SK-N-SH (cell line): Measurements from ENCODE around the gene PKNOX2. TPM values are rescaled to one million over a fixed set of nuclear protein-coding genes. Genes with fewer than 3 reads are reported as not detected.

Experiments used
- CTCF ChIA-PET: fragments of 300-600, 350-600 bp; formaldehyde crosslinking; extraction: SDS; loops from one replicate; lab custom pipeline; 2021; lab: Yijun Ruan, JAX
- POLR2A ChIA-PET: fragments of 350-600 bp; sonication (Branson Sonifier 250); formaldehyde crosslinking; extraction: SDS; loops from one replicate; lab custom pipeline; 2020; ENCODE audit warnings: antibody characterized with exemption, inconsistent platforms; lab: Yijun Ruan, JAX
- DNase-seq: peaks from one replicate; pipeline ENCODE4 v3.0.0; 2012
- H2AFZ ChIP-seq: fragments of 200-600 bp; sonication (generic); 2 replicates; pipeline ENCODE4 v1.8.1; 2016; ENCODE audit warnings: antibody characterized with exemption, mild to moderate bottlenecking, low read depth
- H3F3A ChIP-seq: fragments of 200-600 bp; sonication (generic); replicated peaks from 2 replicates; pipeline ENCODE3; 2016; ENCODE audit warnings: antibody characterized with exemption, mild to moderate bottlenecking; ENCODE audit not compliant: insufficient read depth
- H3K27ac ChIP-seq, 2 experiments: fragments of 200-500 bp in 1 of 2; fragments of 200-600 bp in 1 of 2; sonication (Bioruptor generic) in 1 of 2; sonication (generic), shearing (Covaris generic) in 1 of 2; 2 replicates each; pipeline versions ENCODE4 v1.5.1 to v1.6.1; 2014 to 2016; ENCODE audit warnings: low read depth in 2 of 2, inconsistent platforms in 1 of 2, low read length in 1 of 2, mild to moderate bottlenecking in 1 of 2, mixed read lengths in 1 of 2
- H3K27me3 ChIP-seq: fragments of 200-600 bp; sonication (generic), shearing (Covaris generic); 2 replicates; pipeline ENCODE4 v1.6.1; 2016; ENCODE audit warnings: mixed run types; ENCODE audit not compliant: insufficient read depth
- H3K36me3 ChIP-seq, 2 experiments: fragments of 200-500 bp in 1 of 2; fragments of 200-600 bp in 1 of 2; sonication (Bioruptor generic) in 1 of 2; sonication (generic) in 1 of 2; replicated peaks in 1 of 2; 2 replicates each; pipeline versions ENCODE3 to v1.5.1; 2014 to 2016; ENCODE audit warnings: low read length in 1 of 2, mild to moderate bottlenecking in 1 of 2; ENCODE audit not compliant: insufficient read depth in 2 of 2, control insufficient read depth in 1 of 2
- H3K4me1 ChIP-seq, 2 experiments: fragments of 200-500 bp in 1 of 2; fragments of 200-600 bp in 1 of 2; sonication (Bioruptor generic) in 1 of 2; sonication (generic), shearing (Covaris generic) in 1 of 2; 2 replicates each; pipeline versions ENCODE4 v1.5.1 to v1.6.1; 2014 to 2016; ENCODE audit warnings: low read depth in 1 of 2, low read length in 1 of 2, mixed run types in 1 of 2; ENCODE audit not compliant: insufficient read depth in 2 of 2, control insufficient read depth in 1 of 2
- H3K4me2 ChIP-seq: fragments of 200-600 bp; sonication (generic), shearing (Covaris generic); 2 replicates; pipeline ENCODE4 v1.6.1; 2017; ENCODE audit warnings: mixed run types
- H3K4me3 ChIP-seq, 2 experiments: fragments of 200-500 bp in 1 of 2; fragments of 200-600 bp in 1 of 2; sonication (Bioruptor generic) in 1 of 2; sonication (generic), shearing (Covaris generic) in 1 of 2; 2 replicates each; pipeline versions ENCODE4 v1.5.1 to v1.8.1; 2014 to 2016; ENCODE audit warnings: low read depth in 2 of 2, inconsistent platforms in 1 of 2, low read length in 1 of 2, mild to moderate bottlenecking in 1 of 2, mixed read lengths in 1 of 2, moderate library complexity in 1 of 2
- H3K79me2 ChIP-seq: fragments of 200-600 bp; sonication (generic); 2 replicates; pipeline ENCODE4 v1.8.1; 2017; ENCODE audit warnings: mild to moderate bottlenecking; ENCODE audit not compliant: insufficient read depth
- H3K9ac ChIP-seq: fragments of 200-600 bp; sonication (generic); 2 replicates; pipeline ENCODE4 v1.6.1; 2017; ENCODE audit warnings: mixed run types
- H3K9me2 ChIP-seq: fragments of 200-600 bp; sonication (generic); 2 replicates; pipeline ENCODE4 v1.6.1; 2017; ENCODE audit warnings: mixed run types
- H3K9me3 ChIP-seq: fragments of 200-600 bp; sonication (generic); 2 replicates; pipeline ENCODE4 v1.6.1; 2017; ENCODE audit warnings: mixed run types, mild to moderate bottlenecking, moderate library complexity
- H4K20me1 ChIP-seq: fragments of 200-600 bp; sonication (generic); 2 replicates; pipeline ENCODE4 v1.6.1; 2017; ENCODE audit warnings: mild to moderate bottlenecking, mixed run types; ENCODE audit not compliant: insufficient read depth
- EZH2phosphoT487 ChIP-seq: fragments of 200-600 bp; sonication (generic); IDR thresholded peaks from 2 replicates; pipeline ENCODE4 v1.6.1; 2017; ENCODE audit warnings: low read depth, mixed run types, mild to moderate bottlenecking, antibody characterized with exemption, moderate library complexity, borderline replicate concordance
- FOXM1 ChIP-seq: IDR thresholded peaks from 2 replicates; pipeline ENCODE4 v1.4.0; 2012; ENCODE audit warnings: low read depth, mild to moderate bottlenecking
- GABPA ChIP-seq: IDR thresholded peaks from 2 replicates; pipeline ENCODE4 v1.4.0; 2012; ENCODE audit warnings: low read depth, mild to moderate bottlenecking
- JUND ChIP-seq: IDR thresholded peaks from 2 replicates; pipeline ENCODE4 v1.4.0; 2012
- NRF1 ChIP-seq: IDR thresholded peaks from 2 replicates; pipeline ENCODE4 v1.6.1; 2012; ENCODE audit warnings: low read depth, mild to moderate bottlenecking, low read length
- POLR2AphosphoS5 ChIP-seq: IDR thresholded peaks from 2 replicates; pipeline ENCODE4 v1.6.1; 2012; ENCODE audit warnings: low read depth, low read length
- RAD21 ChIP-seq: IDR thresholded peaks from 2 replicates; pipeline ENCODE4 v1.6.1; 2012; ENCODE audit warnings: mild to moderate bottlenecking, low read length
- RCOR1 ChIP-seq: fragments of 150-350 bp; IDR thresholded peaks from 2 replicates; pipeline ENCODE4 v1.6.1; 2017; ENCODE audit warnings: antibody characterized with exemption, low read length
- RFX5 ChIP-seq: IDR thresholded peaks from 2 replicates; pipeline ENCODE4 v1.6.1; 2012; ENCODE audit warnings: mild to moderate bottlenecking, improper control_type of control experiment, low read length
- TAF1 ChIP-seq: IDR thresholded peaks from 2 replicates; pipeline ENCODE4 v1.6.1; 2012; ENCODE audit warnings: low read depth, mild to moderate bottlenecking, low read length, moderate library complexity, borderline replicate concordance
- TCF12 ChIP-seq: IDR thresholded peaks from 2 replicates; pipeline ENCODE4 v1.4.0; 2012
- WGBS: methylation state at CpG from one replicate; pipeline ENCODE4 v1.1.6; 2017; ENCODE audit warnings: low lambda C conversion rate; 5-methylcytosine and 5-hydroxymethylcytosine counted together
- polyA plus RNA-seq, 3 experiments: library from polyadenylated mRNA; depleted of rRNA; stranded (reverse); fragments of >200 nt; gene quantifications; 2 replicates each; pipeline ENCODE4 v1.2.3, GENCODE V29; 2012
- TF ChIP-seq, protein P1 (sequence below): fragments of 200-600 bp; sonication (generic); IDR thresholded peaks from 2 replicates; pipeline ENCODE4 v1.6.1; 2017; ENCODE audit warnings: antibody characterized with exemption, mild to moderate bottlenecking, moderate library complexity
- TF ChIP-seq, protein P2 (sequence below): fragments of 150-350 bp; IDR thresholded peaks from 2 replicates; pipeline ENCODE4 v1.6.1; 2016; ENCODE audit warnings: mild to moderate bottlenecking, low read depth, low read length
- TF ChIP-seq, protein P3 (sequence below): IDR thresholded peaks from 2 replicates; pipeline ENCODE4 v1.4.0; 2012; ENCODE audit warnings: low read depth, borderline replicate concordance
- TF ChIP-seq, protein P4 (sequence below): IDR thresholded peaks from 2 replicates; pipeline ENCODE4 v1.4.0; 2012; ENCODE audit warnings: low read depth, borderline replicate concordance

The PKNOX2 gene
- polyA plus RNA-seq, 1 of the 3 experiments (the other 2 are of a cell fraction): 0.02 TPM

DNA sequence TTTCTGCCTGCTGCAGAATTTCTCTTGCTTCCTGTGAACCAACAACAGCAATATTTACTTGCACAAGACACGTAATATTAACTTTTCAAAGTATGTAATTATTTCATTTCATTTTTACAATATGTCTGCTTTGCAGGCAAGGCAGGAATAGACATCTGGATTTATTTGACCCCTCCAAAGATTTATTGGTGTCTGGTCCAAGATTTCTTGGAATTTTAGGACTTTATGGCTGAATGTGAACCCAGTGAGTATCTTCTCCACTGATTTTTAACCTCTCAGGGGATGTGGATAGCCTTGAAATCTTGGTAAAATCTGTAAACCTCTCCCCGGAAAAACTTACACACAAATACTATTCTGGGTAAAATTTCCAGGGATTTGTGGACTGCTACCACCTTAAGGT lies 61.5 kb downstream of the PKNOX2 start (continued):
- TF ChIP-seq, protein P1, sequence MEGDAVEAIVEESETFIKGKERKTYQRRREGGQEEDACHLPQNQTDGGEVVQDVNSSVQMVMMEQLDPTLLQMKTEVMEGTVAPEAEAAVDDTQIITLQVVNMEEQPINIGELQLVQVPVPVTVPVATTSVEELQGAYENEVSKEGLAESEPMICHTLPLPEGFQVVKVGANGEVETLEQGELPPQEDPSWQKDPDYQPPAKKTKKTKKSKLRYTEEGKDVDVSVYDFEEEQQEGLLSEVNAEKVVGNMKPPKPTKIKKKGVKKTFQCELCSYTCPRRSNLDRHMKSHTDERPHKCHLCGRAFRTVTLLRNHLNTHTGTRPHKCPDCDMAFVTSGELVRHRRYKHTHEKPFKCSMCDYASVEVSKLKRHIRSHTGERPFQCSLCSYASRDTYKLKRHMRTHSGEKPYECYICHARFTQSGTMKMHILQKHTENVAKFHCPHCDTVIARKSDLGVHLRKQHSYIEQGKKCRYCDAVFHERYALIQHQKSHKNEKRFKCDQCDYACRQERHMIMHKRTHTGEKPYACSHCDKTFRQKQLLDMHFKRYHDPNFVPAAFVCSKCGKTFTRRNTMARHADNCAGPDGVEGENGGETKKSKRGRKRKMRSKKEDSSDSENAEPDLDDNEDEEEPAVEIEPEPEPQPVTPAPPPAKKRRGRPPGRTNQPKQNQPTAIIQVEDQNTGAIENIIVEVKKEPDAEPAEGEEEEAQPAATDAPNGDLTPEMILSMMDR: no peak
- TF ChIP-seq, protein P2, sequence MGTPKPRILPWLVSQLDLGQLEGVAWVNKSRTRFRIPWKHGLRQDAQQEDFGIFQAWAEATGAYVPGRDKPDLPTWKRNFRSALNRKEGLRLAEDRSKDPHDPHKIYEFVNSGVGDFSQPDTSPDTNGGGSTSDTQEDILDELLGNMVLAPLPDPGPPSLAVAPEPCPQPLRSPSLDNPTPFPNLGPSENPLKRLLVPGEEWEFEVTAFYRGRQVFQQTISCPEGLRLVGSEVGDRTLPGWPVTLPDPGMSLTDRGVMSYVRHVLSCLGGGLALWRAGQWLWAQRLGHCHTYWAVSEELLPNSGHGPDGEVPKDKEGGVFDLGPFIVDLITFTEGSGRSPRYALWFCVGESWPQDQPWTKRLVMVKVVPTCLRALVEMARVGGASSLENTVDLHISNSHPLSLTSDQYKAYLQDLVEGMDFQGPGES: no peak
- TF ChIP-seq JUND (no peak), POLR2AphosphoS5 (no peak)

DNA sequence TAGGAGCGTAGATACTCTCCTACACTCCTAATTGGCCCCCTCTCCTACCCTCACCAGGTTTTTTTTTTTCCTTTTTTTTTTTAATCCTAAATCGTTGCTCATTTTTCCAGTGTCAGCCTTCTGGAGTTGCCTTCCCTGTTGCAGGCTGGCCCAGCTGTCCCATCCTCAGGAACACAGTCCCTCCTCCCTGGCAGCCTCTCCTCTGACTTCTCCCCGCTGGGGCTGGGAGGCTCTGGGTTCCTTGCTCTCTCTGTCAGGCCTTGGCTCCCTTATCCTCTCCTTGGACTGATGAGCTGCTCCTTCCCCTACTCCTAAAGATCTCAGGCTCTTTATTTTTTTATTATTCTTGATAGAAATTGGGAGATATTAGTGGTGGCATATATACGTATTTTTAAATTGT lies 62.2 kb downstream of the PKNOX2 start:
- H3K9me2 ChIP-seq: no peaks in the 10 kb centered on the region
- H2AFZ ChIP-seq: no peak overlapping the region
- ChIA-PET POLR2A (no interaction called here), CTCF (no interaction called here)
- peaks cover 0 to 2% of the 10 kb centered on the region in 2 experiments; a peak in 1 of 4 replicates for H3K4me1 ChIP-seq
- H3F3A ChIP-seq: no peaks in the 10 kb centered on the region
- no peaks in the 10 kb centered on the region for H4K20me1 ChIP-seq
- H3K9ac ChIP-seq: no peak overlapping the region
- no peak for DNase-seq
- H3K4me2 ChIP-seq: no peak overlapping the region
- no peaks in the 10 kb centered on the region for H3K9me3 ChIP-seq
- no peak overlapping the region for H3K27ac ChIP-seq
- H3K4me3 ChIP-seq: no peak overlapping the region
- no peaks in the 10 kb centered on the region for H3K36me3 ChIP-seq
- TF ChIP-seq GABPA: no peak
- no peak for TF ChIP-seq TCF12
- TF ChIP-seq RAD21: no peak
- no peak for TF ChIP-seq EZH2phosphoT487
- no peak for TF ChIP-seq RCOR1
- no peak for TF ChIP-seq TAF1
- TF ChIP-seq, protein P3, sequence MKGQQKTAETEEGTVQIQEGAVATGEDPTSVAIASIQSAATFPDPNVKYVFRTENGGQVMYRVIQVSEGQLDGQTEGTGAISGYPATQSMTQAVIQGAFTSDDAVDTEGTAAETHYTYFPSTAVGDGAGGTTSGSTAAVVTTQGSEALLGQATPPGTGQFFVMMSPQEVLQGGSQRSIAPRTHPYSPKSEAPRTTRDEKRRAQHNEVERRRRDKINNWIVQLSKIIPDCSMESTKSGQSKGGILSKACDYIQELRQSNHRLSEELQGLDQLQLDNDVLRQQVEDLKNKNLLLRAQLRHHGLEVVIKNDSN: no peak
- TF ChIP-seq NRF1: no peak
- TF ChIP-seq FOXM1: no peak
- no peak for TF ChIP-seq RFX5
- TF ChIP-seq, protein P4, sequence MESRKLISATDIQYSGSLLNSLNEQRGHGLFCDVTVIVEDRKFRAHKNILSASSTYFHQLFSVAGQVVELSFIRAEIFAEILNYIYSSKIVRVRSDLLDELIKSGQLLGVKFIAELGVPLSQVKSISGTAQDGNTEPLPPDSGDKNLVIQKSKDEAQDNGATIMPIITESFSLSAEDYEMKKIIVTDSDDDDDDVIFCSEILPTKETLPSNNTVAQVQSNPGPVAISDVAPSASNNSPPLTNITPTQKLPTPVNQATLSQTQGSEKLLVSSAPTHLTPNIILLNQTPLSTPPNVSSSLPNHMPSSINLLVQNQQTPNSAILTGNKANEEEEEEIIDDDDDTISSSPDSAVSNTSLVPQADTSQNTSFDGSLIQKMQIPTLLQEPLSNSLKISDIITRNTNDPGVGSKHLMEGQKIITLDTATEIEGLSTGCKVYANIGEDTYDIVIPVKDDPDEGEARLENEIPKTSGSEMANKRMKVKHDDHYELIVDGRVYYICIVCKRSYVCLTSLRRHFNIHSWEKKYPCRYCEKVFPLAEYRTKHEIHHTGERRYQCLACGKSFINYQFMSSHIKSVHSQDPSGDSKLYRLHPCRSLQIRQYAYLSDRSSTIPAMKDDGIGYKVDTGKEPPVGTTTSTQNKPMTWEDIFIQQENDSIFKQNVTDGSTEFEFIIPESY: no peak
- H3K27me3 ChIP-seq: no peaks in the 10 kb centered on the region; the same call in 1 of the 2 replicates
- WGBS: 38% methylated on average over 4 of the region's 4 CpGs
- no peaks in the 10 kb centered on the region for H3K79me2 ChIP-seq
